ENCODE results near the gene CFAP74. TPM values are rescaled to one million over a fixed set of nuclear protein-coding genes. Genes with fewer than 3 reads are reported as not detected.

CFAP74 gene
- total and polyA plus RNA-seq, 3 donors from 2014 or later: 16.4 to 25.5 (median 24.9) TPM

DNA sequence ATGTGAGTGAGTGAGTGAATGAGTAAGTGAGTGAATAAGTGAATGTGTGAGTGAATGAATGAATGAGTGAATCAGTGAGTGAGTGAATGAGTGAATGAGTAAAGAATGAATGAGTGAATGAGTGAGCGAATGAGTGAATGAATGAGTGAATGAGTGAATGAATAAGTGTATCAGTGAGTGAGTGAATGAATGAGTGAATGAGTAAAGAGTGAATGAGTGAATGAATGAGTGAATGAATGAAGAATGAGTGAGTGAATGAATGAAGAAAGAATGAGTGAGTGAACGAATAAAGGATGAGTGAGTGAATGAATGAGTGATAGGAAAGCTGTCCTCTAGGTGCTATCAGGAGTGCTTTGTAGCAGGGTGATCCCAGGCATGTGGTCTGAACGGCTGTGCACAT is 35.7 kb downstream of the CFAP74 start:
- no peak for DNase-seq
- H3K4me1 ChIP-seq: no peaks in the 10 kb centered on the region
- intact Hi-C loops (cut with DNase I; ENCODE audit: low total_unique reads): no loop called here
- TF ChIP-seq POLR2A (IDR thresholded peaks at IDR 0.05): no peak
- no peak for TF ChIP-seq CTCF (IDR thresholded peaks at IDR 0.05)
- no peaks in the 10 kb centered on the region for H3K36me3 ChIP-seq (ENCODE audit: low read depth, missing control alignments)
- H3K27me3 ChIP-seq: no peaks in the 10 kb centered on the region
- H3K9me3 ChIP-seq: no peaks in the 10 kb centered on the region
- WGBS, 2 donors: 84 to 85% methylated on average over 3 of the region's 3 CpGs
- no peak overlapping the region for H3K27ac ChIP-seq
- H3K4me3 ChIP-seq: no peak overlapping the region

- H3K4me1 ChIP-seq: no peaks in the 10 kb centered on the region
- 86 to 93% methylated on average over 3 to 16 of the region's 16 CpGs for WGBS, 2 donors
- no peak for DNase-seq
- no peaks in the 10 kb centered on the region for H3K27me3 ChIP-seq
- H3K36me3 ChIP-seq (ENCODE audit: low read depth, missing control alignments): no peaks in the 10 kb centered on the region
- H3K4me3 ChIP-seq: no peak overlapping the region
- no peak for TF ChIP-seq POLR2A (IDR thresholded peaks at IDR 0.05)
- TF ChIP-seq CTCF (IDR thresholded peaks at IDR 0.05): no peak
- intact Hi-C loops (cut with DNase I; ENCODE audit: low total_unique reads): no loop called here
- no peaks in the 10 kb centered on the region for H3K9me3 ChIP-seq
- H3K27ac ChIP-seq: no peak overlapping the region
These were observed 36.4 kb downstream of the CFAP74 start for GRCh38 chr1:1967151-1967550.

DNA sequence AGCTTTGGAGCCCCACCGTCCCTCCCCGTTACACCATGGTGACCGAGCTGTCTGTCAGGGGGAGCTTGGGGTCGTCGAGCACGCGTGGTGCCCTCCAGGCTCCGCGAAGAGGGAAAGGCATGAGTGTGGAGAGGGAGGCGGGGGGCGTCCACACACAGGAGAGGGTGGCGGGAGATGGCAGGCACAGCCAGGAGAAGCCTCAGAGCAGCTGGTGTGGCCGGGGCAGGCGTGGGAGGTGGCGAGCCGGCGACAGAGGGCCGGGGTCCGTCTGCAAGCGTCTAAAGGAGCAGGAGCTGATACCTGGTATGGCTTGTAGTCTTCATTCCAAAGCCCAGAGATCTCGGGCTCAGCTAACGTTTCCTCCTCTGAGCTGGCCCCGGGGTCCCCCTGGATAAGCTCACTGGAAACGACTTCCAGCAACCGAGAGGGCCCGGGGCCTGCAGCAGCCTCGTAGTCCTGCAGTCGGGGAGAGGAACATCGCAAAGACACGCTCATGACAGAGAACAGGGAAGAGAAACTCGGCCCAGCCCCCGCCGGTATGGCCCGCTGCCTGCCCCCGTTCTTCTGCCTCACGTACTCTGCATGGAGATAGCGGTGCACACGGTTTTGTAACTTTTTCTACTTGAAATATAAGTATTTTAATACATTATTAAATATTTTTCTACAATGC is 37.4 kb downstream of the CFAP74 start:
- 73 to 76% methylated on average over 34 to 38 of the region's 38 CpGs for WGBS, 2 donors
- H3K36me3 ChIP-seq (ENCODE audit: low read depth, missing control alignments): no peaks in the 10 kb centered on the region
- intact Hi-C loops (cut with DNase I; ENCODE audit: low total_unique reads): no loop called here
- DNase-seq: no peak
- no peaks in the 10 kb centered on the region for H3K9me3 ChIP-seq
- TF ChIP-seq CTCF (IDR thresholded peaks at IDR 0.05) (no peak), POLR2A (IDR thresholded peaks at IDR 0.05) (no peak)
- no peak overlapping the region for H3K4me3 ChIP-seq
- H3K4me1 ChIP-seq: no peaks in the 10 kb centered on the region
- H3K27me3 ChIP-seq: no peaks in the 10 kb centered on the region
- no peak overlapping the region for H3K27ac ChIP-seq

GRCh38 chr1:1965546-1965945 is 38.0 kb downstream of the CFAP74 start:
- no peaks in the 10 kb centered on the region for H3K4me1 ChIP-seq
- H3K9me3 ChIP-seq: no peaks in the 10 kb centered on the region
- intact Hi-C loops (cut with DNase I; ENCODE audit: low total_unique reads): no loop called here
- no peak overlapping the region for H3K4me3 ChIP-seq
- no peaks in the 10 kb centered on the region for H3K36me3 ChIP-seq (ENCODE audit: low read depth, missing control alignments)
- WGBS, 2 donors: 71% methylated on average over 10 of the region's 10 CpGs; no CpG with 5 or more reads in 1 of the 2 donors
- DNase-seq: no peak
- TF ChIP-seq CTCF (IDR thresholded peaks at IDR 0.05) (no peak), POLR2A (IDR thresholded peaks at IDR 0.05) (no peak)
- H3K27me3 ChIP-seq: no peaks in the 10 kb centered on the region
- H3K27ac ChIP-seq: no peak overlapping the region

- Histone ChIP-seq H3K27me3 (no peaks in the 10 kb centered on the region), H3K9me3 (no peaks in the 10 kb centered on the region), H3K27ac (no peak overlapping the region), H3K36me3 (ENCODE audit: low read depth, missing control alignments) (no peaks in the 10 kb centered on the region), H3K4me1 (peaks cover 2% of the 10 kb centered on the region), H3K4me3 (no peak overlapping the region)
- intact Hi-C loops (cut with DNase I; ENCODE audit: low total_unique reads): no loop called here
- DNase-seq: no peak
- TF ChIP-seq CTCF (IDR thresholded peaks at IDR 0.05) (no peak), POLR2A (IDR thresholded peaks at IDR 0.05) (no peak)
- 82% methylated on average over 25 of the region's 25 CpGs; no CpG with 5 or more reads in 1 of the 2 donors for WGBS, 2 donors
These were observed 38.8 kb downstream of the CFAP74 start for GRCh38 chr1:1964811-1965210.

Measured in testis (tissue), 3 donors.